NCI-H146 treated with DMSO at 0.1 percent for 48 hours (cell line): ENCODE results near the gene MYL6B.
A peak's percentile ranks its signal among the peaks of the same experiment; 100 is the strongest.
"Not testable (repeated sequence)": the region's sequence is repeated elsewhere in the genome, so short reads cannot be mapped to it uniquely, and the experiment has no call there.

Experiments
- DNase-seq: peaks from one replicate; lab custom pipeline; 2025; ENCODE audit not compliant: unreplicated experiment; lab: John Stamatoyannopoulos, UW

Gene MYL6B

GRCh38 chr12:56151672-56152131, 685 bp upstream of the MYL6B start:
- DNase-seq: peak; percentile 74

GRCh38 chr12:56152756-56153677, 630 bp downstream of the MYL6B start:
- DNase-seq: no peak

- DNase-seq: no peak
Measured at GRCh38 chr12:56153678-56154065, 1.3 kb downstream of the MYL6B start.

- no peak for DNase-seq
Measured at GRCh38 chr12:56154246-56154771, 1.9 kb downstream of the MYL6B start.

- no peak for DNase-seq
Measured at GRCh38 chr12:56154818-56155217, 2.4 kb downstream of the MYL6B start.

- DNase-seq: no peak
Measured at GRCh38 chr12:56155256-56155845, 3.0 kb downstream of the MYL6B start.

GRCh38 chr12:56156464-56157200, 4.2 kb downstream of the MYL6B start:
- DNase-seq: not testable (repeated sequence)

GRCh38 chr12:56157201-56158028, 5.0 kb downstream of the MYL6B start:
- peak; percentile 94 for DNase-seq

- DNase-seq: peak; percentile 97
Measured at GRCh38 chr12:56158029-56158925, 5.9 kb downstream of the MYL6B start, which contains the start of gene MYL6. Gene MYL6, plus strand, starts transcription at chr12:56158359. Its CDS starts 43 bp downstream, at chr12:56158402.

- DNase-seq: peak; percentile 53
Measured at GRCh38 chr12:56158926-56159461, 6.6 kb downstream of the MYL6B start.

- DNase-seq: no peak
Measured at GRCh38 chr12:56159482-56160192, 7.2 kb downstream of the MYL6B start.

GRCh38 chr12:56160193-56160763, 7.9 kb downstream of the MYL6B start:
- no peak for DNase-seq

- DNase-seq: no peak
Measured at GRCh38 chr12:56160894-56161689, 8.7 kb downstream of the MYL6B start.

- no peak for DNase-seq
Measured at GRCh38 chr12:56161690-56162351, 9.4 kb downstream of the MYL6B start.

- DNase-seq: no peak
Measured at GRCh38 chr12:56162468-56163290, 10.3 kb downstream of the MYL6B start.
